ENCODE results near the gene ERCC5. TPM values are rescaled to one million over a fixed set of nuclear protein-coding genes. Genes with fewer than 3 reads are reported as not detected.

The ERCC5 gene
- total and polyA plus RNA-seq, 2 donors (not counting 3 experiments of a cell fraction or from before 2014, with no cell fraction given): 12.5 to 40.1 TPM

DNA sequence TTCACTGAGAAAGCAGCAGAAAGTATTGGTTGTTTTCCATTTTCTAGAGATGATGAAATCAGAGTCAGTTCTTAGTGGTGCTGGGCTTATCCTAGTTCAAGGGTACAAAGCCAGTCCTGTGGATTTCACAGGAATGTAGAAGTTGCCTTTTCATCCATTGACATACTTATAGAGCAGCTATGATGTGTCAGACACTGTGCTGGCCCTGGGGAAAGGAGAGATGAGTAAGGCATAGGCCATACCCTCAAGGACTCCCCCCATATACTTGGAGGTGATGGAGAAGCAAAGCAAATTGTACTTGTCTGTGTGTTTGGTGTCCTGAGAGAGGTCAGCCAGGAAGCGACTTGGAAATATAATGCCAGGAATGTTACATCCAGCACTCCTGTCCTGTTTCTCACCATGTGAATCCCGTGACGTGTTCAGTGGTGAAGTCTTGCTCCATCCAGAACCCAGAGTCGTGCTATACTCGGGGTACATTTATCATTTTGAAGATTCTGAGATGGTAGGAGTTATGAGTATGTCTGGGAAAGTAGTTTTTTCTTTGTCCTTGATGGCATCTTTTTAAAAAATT lies 22.6 kb downstream of the ERCC5 start:
- peaks cover 5% of the 10 kb centered on the region for H3K79me2 ChIP-seq (ENCODE audit: control insufficient read depth, insufficient read depth, low read length)
- no peaks in the 10 kb centered on the region for H3K27me3 ChIP-seq (ENCODE audit: control insufficient read depth in 2 of 2, insufficient read depth in 2 of 2, low read length in 2 of 2)
- H3K9me3 ChIP-seq (replicated peaks; ENCODE audit: control insufficient read depth, insufficient read depth, low read length): no peaks in the 10 kb centered on the region
- DNase-seq (ENCODE audit: low read depth, low spot score) (no peak), FAIRE-seq (no peak)
- no peak for TF ChIP-seq FOS (IDR thresholded peaks at IDR 0.05; ENCODE audit: borderline replicate concordance, insufficient read depth, low read length)
- TF ChIP-seq POLR2A (IDR thresholded peaks at IDR 0.05; ENCODE audit: low read depth, low read length): no peak
- TF ChIP-seq, protein P1, sequence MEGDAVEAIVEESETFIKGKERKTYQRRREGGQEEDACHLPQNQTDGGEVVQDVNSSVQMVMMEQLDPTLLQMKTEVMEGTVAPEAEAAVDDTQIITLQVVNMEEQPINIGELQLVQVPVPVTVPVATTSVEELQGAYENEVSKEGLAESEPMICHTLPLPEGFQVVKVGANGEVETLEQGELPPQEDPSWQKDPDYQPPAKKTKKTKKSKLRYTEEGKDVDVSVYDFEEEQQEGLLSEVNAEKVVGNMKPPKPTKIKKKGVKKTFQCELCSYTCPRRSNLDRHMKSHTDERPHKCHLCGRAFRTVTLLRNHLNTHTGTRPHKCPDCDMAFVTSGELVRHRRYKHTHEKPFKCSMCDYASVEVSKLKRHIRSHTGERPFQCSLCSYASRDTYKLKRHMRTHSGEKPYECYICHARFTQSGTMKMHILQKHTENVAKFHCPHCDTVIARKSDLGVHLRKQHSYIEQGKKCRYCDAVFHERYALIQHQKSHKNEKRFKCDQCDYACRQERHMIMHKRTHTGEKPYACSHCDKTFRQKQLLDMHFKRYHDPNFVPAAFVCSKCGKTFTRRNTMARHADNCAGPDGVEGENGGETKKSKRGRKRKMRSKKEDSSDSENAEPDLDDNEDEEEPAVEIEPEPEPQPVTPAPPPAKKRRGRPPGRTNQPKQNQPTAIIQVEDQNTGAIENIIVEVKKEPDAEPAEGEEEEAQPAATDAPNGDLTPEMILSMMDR (IDR thresholded peaks at IDR 0.05; ENCODE audit: extremely low read depth in 1 of 2, insufficient read depth in 1 of 2, low read depth in 1 of 2, low read length in 2 of 2): no peak
- TF ChIP-seq JUN (IDR thresholded peaks at IDR 0.05; ENCODE audit: borderline replicate concordance, insufficient read depth, insufficient read length, low read depth): no peak
- no peak for TF ChIP-seq MYC (IDR thresholded peaks at IDR 0.05; ENCODE audit: low read depth, low read length)
- no peak for TF ChIP-seq POLR2AphosphoS5 (IDR thresholded peaks at IDR 0.05; ENCODE audit: insufficient read depth, low read depth, low read length)
- TF ChIP-seq, protein P2, sequence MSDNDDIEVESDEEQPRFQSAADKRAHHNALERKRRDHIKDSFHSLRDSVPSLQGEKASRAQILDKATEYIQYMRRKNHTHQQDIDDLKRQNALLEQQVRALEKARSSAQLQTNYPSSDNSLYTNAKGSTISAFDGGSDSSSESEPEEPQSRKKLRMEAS (IDR thresholded peaks at IDR 0.05; ENCODE audit: insufficient read depth, insufficient read length): no peak
- TF ChIP-seq EZH2 (IDR thresholded peaks at IDR 0.05; ENCODE audit: borderline replicate concordance, low read depth, low read length, severe bottlenecking): no peak
- TF ChIP-seq GATA2 (IDR thresholded peaks at IDR 0.05; ENCODE audit: insufficient read depth, insufficient read length, low read depth, low read length): no peak
- H3K4me2 ChIP-seq (ENCODE audit: insufficient read depth, low read length): no peak overlapping the region
- no peak overlapping the region for H3K9ac ChIP-seq (replicated peaks; ENCODE audit: extremely low read depth, insufficient read depth, low read length)
- no peak overlapping the region for H2AFZ ChIP-seq (ENCODE audit: low read depth, low read length)
- H3K9me1 ChIP-seq (replicated peaks; ENCODE audit: control insufficient read depth, extremely low read depth, insufficient read depth, low read length): no peaks in the 10 kb centered on the region
- CTCF ChIA-PET: no interaction called here
- no peak overlapping the region for H3K4me3 ChIP-seq (replicated peaks in 1 of 3; ENCODE audit: insufficient read depth in 1 of 3, low read depth in 1 of 3, low read length in 3 of 3)
- H4K20me1 ChIP-seq (replicated peaks; ENCODE audit: control insufficient read depth, extremely low read depth, insufficient read depth, low read length): no peaks in the 10 kb centered on the region
- no TSS peak for BruUV-seq (replicated peaks)
- dilution Hi-C loops (cut with MboI; ENCODE audit: extremely low pct_ligation_motif_present, low sequenced_read_pairs) (loop anchor here (25.0 kb wide), 1 partner anchor 281 kb away; the partner anchor contains the start of gene TPP2), intact Hi-C loops (cut with micrococcal nuclease) (no loop called here)
- H3K4me1 ChIP-seq (ENCODE audit: control insufficient read depth, extremely low read depth, insufficient read depth, low read length): peaks cover 6% of the 10 kb centered on the region
- POLR2A ChIA-PET: no interaction called here
- peaks cover 14 to 26% of the 10 kb centered on the region in 2 experiments for H3K36me3 ChIP-seq (ENCODE audit: control insufficient read depth in 2 of 2, extremely low read depth in 1 of 2, insufficient read depth in 2 of 2, low read length in 2 of 2)
- no peak overlapping the region for H3K27ac ChIP-seq (ENCODE audit: insufficient read depth, low read depth, low read length)
